GM19193 (cell line): ENCODE results near the gene SYNGR3.

Source experiments
- POLR2A ChIP-seq: IDR thresholded peaks from 4 replicates; pipeline ENCODE4 v1.6.1; 2011; ENCODE audit not compliant: insufficient read depth, insufficient read length; ENCODE audit errors: extremely low read depth

The SYNGR3 gene

DNA sequence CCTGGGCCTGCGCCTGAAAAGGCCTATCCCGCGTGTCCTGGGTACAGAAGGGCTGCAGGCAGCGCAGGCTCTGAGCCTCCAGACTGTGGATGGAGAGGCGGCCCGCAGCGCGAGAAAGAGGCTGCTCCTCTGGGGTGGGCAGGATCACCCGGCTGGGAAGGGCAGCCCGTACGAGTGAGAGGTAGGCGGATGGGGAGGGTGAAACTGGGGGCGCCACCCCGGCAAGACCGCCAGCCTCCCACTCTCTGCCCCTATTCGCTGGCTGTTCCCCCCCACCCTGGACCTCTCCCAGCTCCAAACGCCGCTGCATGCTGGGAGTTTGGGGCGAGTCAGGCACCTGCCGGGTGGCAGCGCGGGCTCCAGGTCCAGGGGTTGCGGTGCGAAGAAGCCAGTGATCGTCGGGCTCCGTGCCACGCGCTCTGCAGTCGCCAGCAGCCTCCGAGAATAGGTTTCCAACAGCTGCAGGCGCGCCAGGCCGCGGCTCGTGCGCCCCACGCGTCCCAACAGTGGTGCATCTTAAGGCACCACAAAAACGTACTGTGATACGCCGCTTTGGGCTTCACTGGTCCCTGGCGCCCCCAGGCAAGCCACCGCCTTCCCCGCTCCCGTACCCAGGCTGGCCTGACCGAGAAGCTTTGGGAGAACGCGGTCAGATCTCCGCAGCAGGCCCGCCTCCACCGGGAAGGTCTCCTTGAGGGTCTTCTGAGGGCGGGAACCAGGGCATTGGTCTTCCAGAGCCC is 9.6 kb upstream of the SYNGR3 start:
- no peak for TF ChIP-seq POLR2A

- TF ChIP-seq POLR2A = no peak
Observed at GRCh38 chr16:1980770-1981087, 9.0 kb upstream of the SYNGR3 start.

DNA sequence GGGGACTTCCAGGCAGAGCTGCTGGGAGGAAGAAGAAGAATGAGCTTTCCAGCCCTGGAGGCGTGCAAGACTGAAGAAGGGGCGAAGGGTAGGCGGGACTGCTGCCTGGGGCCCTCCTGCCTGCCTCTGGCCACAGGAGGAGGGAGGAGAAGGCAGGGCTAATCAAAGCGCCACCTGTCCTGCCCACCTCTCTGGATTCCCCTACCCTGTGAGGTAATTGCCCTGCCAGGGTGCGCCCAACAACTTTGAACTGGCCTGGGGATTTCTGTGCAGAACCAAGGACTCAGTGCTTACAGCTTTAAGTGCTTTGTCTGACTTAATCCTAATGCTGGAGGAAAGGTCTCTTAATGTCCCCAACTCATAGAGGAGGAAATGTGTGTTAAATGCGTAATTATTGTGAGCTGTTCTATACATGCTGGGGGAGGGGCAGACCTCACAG is 8.4 kb upstream of the SYNGR3 start, which contains the start of gene NOXO1:
NOXO1 (minus strand) TSS at position 72 of the 439 bp plus-strand sequence. CDS start 290 bp downstream, outside the sequence.
- no peak for TF ChIP-seq POLR2A

DNA sequence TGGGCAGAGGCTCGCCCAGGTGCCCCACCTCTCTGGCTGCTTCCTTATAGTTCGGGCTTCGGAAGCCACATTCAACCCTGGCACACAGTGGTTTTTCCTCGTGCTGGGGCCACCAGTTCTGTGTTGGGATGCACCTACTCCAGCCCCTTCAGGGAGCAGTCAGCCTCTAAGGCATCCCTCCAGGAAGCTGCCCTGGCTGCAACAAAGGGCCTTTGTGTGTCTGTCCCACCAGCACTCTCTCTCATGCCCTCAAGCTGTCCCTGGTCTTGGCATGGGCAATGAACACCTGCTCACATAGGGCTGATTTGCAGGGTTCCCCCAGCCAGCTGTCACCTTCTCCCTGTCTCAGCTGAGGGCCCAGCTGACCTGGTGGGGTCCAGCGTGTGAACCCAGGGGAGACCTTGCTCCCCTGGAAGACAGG is 7.7 kb upstream of the SYNGR3 start:
- TF ChIP-seq POLR2A = no peak

- TF ChIP-seq POLR2A = no peak
Observed at GRCh38 chr16:1982991-1983543, 6.7 kb upstream of the SYNGR3 start.

DNA sequence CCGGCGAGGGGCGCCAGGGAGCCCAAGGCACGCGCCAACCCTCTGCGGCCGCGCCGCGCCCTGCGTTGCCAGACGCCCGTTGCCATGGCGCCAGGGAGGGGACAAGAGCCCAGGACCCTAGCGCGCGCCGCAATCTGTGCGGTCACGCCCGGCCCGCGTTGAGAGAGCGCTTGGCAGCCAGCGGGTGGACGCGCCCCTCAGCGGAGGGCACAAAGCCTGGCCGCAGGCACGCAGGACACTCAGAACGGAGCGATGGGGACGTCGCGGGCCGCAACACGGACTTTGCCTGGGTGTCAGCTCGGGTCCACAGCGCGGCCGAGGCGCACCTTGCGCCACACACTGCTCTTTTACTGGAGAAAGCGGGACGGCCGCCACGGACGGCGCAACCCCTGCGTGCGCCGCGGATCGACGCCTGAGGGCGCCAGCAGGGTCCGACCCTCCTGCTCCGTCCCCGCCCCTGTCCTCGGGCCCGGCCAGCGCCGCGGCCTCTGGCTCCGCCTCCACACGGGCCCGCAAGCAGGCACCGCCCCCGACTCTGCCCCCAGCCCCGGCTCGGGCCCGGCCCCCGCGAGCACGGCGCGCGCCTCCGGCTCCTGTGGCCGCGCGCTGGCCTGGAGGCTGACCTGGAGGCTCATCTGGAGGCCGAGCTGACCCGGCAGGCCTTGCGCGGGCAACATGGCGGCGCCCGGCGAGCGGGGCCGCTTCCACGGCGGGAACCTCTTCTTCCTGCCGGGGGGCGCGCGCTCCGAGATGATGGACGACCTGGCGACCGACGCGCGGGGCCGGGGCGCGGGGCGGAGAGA is 6.0 kb upstream of the SYNGR3 start, which contains the start of gene GFER:
GFER (plus strand) TSS at position 650 of the 803 bp plus-strand sequence; CDS start at position 676, 26 bp downstream.
- peak; percentile 93 for TF ChIP-seq POLR2A

DNA sequence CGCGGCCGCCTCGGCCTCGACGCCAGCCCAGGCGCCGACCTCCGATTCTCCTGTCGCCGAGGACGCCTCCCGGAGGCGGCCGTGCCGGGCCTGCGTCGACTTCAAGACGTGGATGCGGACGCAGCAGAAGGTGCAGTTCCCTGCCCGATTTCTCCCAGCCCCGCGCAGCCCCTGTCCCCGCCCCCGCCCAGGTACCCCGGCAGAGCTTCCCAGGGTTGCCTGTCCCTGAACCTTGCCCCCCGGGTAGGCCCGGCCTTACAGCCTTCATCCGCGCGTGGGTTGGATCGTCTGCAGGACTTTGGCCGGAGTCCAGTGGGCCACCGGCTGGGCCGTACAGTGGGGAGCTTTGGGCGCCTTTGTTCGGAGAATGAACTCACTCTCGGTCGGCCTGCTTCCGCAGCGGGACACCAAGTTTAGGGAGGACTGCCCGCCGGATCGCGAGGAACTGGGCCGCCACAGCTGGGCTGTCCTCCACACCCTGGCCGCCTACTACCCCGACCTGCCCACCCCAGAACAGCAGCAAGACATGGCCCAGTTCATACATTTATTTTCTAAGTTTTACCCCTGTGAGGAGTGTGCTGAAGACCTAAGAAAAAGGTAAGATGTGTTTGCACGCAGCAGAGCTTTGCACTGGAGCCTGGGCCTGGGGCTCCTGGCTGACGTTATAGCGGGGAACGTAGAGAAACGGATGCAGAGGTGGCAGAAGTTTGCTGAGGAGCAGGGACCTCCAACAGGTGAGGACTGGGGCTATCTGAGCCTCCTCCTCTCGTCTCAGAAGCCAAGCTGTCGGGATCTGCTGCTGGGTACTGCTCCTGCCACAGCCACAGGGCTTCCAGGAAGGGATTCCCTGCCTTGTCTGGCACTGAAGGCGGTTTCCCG is 5.2 kb upstream of the SYNGR3 start:
- no peak for TF ChIP-seq POLR2A

DNA sequence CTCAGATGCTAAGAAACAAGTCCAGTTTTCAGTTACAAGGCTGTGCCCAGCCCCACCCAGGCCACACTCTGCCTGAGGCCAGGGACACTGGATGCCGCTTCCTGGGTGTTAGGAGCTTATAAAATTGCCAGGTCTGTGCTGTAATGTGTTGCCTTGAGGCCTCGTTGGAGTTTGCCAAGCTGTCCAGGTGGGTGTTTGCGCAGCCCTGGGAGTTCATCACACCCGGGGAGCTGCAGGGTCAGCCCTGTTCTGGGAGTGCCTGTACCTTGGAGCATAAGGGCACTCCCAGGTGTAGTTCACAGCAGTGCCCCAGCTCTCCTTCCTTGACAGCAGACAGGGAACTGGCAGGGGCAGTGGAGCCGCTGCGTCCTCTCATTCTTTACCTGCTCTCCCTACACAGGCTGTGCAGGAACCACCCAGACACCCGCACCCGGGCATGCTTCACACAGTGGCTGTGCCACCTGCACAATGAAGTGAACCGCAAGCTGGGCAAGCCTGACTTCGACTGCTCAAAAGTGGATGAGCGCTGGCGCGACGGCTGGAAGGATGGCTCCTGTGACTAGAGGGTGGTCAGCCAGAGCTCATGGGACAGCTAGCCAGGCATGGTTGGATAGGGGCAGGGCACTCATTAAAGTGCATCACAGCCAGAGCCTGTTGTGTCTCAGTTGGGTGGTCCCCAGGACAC is 4.2 kb upstream of the SYNGR3 start:
- no peak for TF ChIP-seq POLR2A

- no peak for TF ChIP-seq POLR2A
Observed at GRCh38 chr16:1987198-1987597, 2.6 kb upstream of the SYNGR3 start.

- TF ChIP-seq POLR2A = no peak
Observed at GRCh38 chr16:1990101-1990350, 256 bp downstream of the SYNGR3 start.

DNA sequence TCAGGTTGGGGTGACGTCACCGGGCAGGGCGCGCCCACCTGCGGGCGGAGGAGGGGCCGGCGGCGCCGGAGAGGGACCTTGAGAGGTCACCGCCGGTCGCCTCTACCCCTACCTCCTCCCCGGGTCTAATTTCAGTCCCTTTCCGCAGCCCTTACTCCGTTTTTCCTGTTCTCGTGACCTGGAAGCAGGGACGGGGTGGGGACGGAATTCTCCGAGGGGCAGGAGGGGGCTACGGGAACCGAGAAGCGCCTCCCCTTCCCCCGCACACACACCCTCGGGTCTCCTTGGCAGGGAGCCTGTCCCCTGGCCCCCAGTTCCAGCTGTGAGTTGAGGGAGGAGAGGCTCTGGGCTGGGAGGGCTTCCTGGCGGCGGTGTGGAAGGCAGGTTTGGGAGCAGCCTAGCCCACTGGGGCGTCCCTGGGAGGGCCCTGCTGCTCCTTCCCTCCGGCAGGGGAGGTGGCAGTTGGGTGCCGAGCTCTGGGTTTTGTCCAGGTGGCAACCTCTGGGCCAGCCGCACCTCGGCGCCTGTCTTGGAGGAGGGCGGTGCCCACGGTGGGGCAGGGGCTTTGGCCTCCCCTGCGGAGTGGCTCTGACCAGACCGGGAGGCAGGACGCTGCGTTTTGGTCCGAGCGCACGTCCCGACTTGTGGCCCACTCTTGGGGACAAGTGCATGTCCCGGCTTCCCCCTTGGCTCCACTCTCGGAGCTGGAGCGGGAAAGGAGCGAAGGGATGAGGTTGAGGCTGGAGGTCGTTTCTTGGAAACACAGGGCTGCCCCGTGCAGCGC is 773 bp downstream of the SYNGR3 start:
- no peak for TF ChIP-seq POLR2A

DNA sequence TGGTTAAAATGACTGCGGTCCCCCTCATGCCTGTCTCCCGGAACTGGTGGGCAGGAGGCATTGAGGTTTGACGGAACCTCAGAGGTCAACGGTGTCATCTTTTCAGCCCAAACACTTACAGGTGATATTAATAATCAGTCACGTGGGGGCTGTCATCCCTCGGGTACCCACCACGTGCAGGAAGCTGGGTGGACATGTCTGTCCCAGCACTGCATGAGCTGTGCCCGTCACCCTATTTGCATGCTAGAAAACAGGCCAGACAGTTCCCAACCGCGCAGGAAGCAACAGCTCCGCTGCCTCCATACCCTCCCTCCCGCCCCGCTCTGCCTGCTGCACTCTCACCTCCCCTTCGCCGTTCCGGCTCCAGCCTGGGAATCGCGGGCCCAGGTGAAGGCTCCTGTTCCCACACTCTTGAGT is 1.4 kb downstream of the SYNGR3 start:
- peak; percentile 21 for TF ChIP-seq POLR2A

GRCh38 chr16:1991588-1991947 is 1.8 kb downstream of the SYNGR3 start:
- no peak for TF ChIP-seq POLR2A
